Epithelial cell of prostate (primary cell): Measurements from ENCODE around the gene GUCA2A.
"Not testable (repeated sequence)": the region's sequence is repeated elsewhere in the genome, so short reads cannot be mapped to it uniquely, and the experiment has no call there.

ENCODE experiments used
- DNase-seq: peaks from one replicate; pipeline ENCODE4 v3.0.0-alpha.2; 2011; ENCODE audit warnings: low read depth, low spot score
- H3K27ac ChIP-seq: fragments of 450-650 bp; 2 replicates; pipeline ENCODE4 v1.5.1; 2017; ENCODE audit warnings: mild to moderate bottlenecking

The GUCA2A gene, protein sequence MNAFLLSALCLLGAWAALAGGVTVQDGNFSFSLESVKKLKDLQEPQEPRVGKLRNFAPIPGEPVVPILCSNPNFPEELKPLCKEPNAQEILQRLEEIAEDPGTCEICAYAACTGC

GRCh38 chr1:42164551-42165420 lies at the start of gene GUCA2A:
Gene GUCA2A, minus strand, starts transcription at chr1:42164745. Its CDS starts 33 bp downstream, at chr1:42164712.
- H3K27ac ChIP-seq, result no peak within 1 kb of the TSS
- no peak for DNase-seq

DNA sequence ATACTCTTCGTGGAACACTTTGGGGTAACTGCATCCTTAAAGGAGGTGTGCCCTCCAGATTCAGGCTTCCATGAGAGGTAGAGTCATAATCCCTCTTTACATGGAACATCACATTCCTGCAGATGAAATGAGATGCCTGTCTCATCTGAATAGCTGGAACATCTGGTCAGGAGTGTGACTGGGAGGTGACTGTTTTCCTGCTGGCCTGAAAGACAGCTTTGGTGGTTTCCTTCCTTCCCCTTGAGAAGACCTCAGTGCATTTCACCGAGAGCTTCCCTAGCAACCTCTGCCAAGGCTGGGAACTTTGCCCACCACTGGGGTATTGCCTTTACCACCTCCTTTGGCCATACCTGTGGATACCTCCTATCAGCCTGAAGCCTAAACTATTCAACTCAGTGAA lies 46.7 kb upstream of the GUCA2A start:
- H3K27ac ChIP-seq, result peak overlapping the region; percentile 61

DNA sequence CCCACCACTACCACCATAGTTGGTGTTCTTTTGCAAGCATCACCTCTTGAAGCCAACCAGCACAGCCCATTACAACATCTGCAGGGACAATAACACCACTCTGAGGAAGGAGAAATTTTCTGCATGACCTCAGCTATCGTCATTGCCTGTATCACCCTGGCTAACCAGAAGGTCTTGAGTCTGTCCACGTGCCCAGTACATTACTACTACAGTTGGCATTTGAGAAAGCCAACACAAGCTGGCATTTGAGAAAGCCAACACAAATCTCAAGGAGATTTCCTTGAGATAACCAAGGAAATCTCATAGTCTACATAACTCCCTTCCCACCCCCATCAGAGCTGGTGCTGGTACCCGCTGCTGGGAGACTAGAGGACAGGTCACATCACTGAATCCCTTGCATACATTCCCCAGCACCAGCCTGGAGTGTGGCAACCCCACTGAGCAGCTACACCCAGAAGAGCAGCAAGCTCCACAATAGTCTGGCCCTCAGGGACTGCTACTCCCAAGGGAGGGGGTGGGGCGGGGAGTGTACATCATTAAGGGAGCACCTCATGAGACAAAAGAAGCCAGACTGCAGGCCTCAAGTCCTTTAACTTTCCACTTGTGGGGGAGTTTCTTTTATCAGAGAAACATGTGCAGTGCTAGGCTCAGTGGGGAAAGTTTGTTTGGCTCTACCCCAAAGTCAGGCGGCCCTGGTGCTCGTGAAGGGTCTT lies 46.0 kb upstream of the GUCA2A start:
- H3K27ac ChIP-seq, result peak overlapping the region; percentile 61

More for the DNA sequence above, 46.7 kb upstream of the GUCA2A start:
- no peak for DNase-seq

DNA sequence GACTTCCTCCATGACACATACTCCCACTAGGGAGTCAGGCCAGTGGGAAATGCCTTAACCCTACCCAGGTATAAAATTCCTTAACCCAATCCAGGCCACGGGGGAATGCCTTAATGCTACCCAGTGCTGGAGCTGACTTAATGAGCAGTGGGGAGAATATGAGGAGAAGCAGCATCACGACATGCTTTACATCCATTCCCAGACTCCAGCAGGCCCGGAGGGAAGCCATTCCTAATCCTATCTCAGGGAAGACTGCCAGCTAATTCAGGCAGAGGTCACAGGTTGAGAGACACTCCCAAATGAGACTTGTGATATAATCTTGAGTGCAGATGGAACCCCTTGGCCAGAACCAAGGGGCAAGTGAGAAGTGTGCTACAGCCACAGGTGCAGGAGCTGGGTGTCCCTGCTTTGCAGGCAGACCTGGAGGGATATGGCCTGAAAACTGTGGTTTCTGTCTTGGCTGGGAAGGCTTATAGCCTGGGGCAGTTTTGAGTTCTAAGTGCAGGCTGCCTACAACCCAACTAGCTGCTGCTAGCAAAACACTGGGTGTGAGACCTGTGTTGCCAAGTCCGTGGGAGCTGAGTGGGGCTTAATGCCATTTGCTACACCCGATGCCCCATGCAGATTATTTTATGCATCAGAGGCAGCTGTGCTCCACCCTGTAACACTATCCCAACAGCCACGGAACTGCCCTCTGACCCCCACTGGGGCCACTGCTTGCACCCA lies 45.1 kb upstream of the GUCA2A start:
- H3K27ac ChIP-seq, result peak overlapping the region; percentile 61
- DNase-seq, result no peak

More for the DNA sequence above, 46.0 kb upstream of the GUCA2A start:
- no peak for DNase-seq

GRCh38 chr1:42206930-42207329 lies 42.4 kb upstream of the GUCA2A start:
- DNase-seq, result not testable (repeated sequence)
- H3K27ac ChIP-seq, result peak overlapping the region; percentile 67

DNA sequence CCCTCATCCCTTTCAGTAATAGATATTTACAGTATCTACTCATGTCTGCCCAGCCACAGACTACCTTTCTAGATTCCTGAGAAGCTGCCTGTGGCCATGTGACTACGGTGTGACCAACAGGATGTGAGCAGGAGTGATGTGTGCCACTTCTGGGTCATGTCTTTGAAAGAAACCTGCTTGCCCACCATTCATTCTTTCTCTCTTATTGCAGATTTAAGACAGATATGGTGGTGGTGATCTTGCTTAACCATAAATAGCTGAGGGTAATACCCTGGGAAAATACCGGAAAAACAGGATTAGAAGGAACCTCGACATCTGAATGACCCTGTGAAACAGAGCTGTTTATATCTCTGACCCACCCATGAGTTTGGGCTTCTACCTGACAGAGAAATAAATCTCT lies 41.6 kb upstream of the GUCA2A start:
- DNase-seq, result peak; percentile 60
- H3K27ac ChIP-seq, result peak overlapping the region; percentile 67

DNA sequence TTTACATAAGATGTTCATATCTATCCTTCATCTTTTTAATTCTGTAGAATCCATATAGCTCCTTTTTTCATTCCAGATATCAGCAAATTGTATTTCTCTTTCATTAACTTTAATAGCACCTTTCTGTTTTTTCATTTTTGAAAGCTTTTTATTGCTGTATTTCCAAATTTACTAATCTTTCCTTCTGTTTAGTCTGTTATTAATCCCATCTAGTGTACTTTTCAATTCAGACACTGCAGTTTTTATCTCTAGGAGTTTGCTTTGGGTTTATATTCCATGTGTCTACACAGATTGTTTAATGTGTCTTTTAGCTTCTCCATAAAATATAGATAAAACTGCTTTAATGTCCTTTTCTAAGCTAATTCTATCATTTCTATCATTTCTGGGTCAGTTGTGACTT lies 37.4 kb upstream of the GUCA2A start:
- DNase-seq, result no peak
- H3K27ac ChIP-seq, result no peak overlapping the region

- no peak overlapping the region for H3K27ac ChIP-seq
Observed at GRCh38 chr1:42198251-42198650, 33.7 kb upstream of the GUCA2A start.

GRCh38 chr1:42195841-42196240 lies 31.3 kb upstream of the GUCA2A start:
- DNase-seq, result no peak
- no peak overlapping the region for H3K27ac ChIP-seq

More at GRCh38 chr1:42198251-42198650, 33.7 kb upstream of the GUCA2A start:
- DNase-seq, result no peak

- no peak for DNase-seq
- H3K27ac ChIP-seq, result peak overlapping the region; percentile 49
Observed at GRCh38 chr1:42192106-42192505, 27.6 kb upstream of the GUCA2A start.

DNA sequence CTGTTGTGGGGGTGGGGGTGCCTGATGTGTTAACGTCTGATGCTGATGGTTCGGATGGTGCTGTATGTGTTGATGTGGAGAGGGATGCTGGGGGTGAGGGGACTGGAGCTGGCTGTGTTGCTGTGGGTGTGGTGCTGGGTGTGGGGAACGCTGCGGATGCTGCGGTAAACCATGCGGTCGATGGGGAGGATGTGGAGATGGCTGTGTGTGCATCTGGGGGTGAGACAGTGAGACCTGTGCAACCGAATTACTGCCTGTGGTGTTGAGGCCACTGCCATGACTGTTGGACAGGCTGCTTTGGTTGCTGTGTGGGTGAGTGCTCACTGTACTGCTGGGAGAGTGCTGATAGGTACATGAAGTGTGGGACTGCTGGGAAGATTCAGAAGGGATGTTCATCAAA lies 26.8 kb upstream of the GUCA2A start:
- H3K27ac ChIP-seq, result peak overlapping the region; percentile 49
- no peak for DNase-seq

GRCh38 chr1:42189931-42190853 lies 25.6 kb upstream of the GUCA2A start:
- DNase-seq, result no peak
- no peak overlapping the region for H3K27ac ChIP-seq

GRCh38 chr1:42186152-42186551 lies 21.6 kb upstream of the GUCA2A start:
- DNase-seq, result no peak
- peak overlapping the region; percentile 22 for H3K27ac ChIP-seq

DNA sequence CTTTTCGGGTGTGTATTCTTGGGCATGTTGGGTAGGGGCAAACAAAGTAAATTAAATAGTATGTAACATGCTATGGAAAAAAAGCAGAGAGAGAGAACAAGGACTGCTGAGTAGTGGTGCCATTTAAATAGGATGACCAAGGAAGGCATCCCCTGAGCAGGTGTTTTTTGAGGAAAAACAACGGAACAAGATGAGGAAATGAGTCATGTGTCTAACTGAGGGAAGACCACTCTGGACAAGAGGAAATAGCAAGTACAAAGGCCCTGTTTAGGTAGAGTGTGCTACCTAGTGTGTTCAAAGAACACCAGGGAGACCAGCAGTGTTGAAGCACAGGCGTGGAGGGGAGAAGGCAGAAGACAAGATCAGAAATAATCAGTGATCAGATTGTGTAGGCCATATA lies 20.1 kb upstream of the GUCA2A start:
- H3K27ac ChIP-seq, result no peak overlapping the region
- DNase-seq, result no peak

DNA sequence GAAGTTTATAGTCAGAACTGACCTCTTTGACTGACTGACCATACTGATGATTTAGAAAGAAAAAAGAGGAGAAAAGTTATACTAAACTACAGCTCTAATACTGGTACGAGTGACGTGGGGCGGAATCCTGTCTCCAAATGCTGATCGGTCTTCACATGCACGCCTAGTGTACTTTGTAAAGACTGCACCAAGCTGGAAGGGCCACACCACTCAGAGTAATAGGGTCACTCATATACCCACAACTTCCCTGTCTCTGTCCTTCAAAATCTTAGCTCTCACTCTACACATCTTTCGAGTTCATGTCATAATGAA lies 19.4 kb upstream of the GUCA2A start:
- DNase-seq, result no peak
- H3K27ac ChIP-seq, result no peak overlapping the region

- H3K27ac ChIP-seq, result no peak overlapping the region
Observed at GRCh38 chr1:42183210-42183956, 18.8 kb upstream of the GUCA2A start.

DNA sequence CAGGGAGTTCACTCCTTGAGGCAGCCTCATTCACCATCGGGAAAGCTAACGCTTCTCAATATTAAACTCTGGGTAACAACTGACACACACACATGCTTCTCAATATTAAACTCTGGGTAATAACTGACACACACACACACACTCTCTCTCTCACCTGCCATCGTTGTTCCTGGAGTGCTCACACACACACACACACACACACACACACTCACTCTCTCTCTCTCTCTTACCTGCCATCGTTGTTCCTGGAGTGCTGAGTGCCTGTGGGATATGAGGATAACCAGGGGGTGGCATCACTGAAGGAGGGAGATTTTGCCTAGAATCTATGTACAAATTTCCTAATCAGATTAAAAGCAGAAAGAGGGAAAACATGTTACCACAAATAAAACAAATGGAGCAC lies 17.1 kb upstream of the GUCA2A start:
- DNase-seq, result no peak
- H3K27ac ChIP-seq, result no peak overlapping the region

More at GRCh38 chr1:42183210-42183956, 18.8 kb upstream of the GUCA2A start:
- no peak for DNase-seq

DNA sequence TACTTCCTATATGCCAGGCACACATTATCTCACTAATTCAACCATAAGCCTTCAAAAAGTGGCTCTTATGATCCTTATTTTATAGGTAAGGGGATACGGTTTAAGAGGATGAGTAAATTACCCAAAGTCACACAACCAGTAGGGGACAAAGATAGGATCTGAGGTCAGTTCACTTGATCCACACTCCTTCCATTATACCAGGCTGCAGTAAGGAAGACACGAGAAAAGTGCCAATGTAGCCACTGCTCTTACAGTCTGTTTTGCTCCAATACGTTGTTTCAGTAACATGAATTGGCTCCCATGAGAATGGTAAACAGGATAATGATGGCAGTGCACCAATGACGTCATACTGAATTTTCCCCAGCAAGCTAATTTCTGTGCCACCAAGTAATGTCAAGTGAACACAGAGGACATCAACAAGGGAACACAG lies 15.4 kb upstream of the GUCA2A start:
- no peak for DNase-seq
- H3K27ac ChIP-seq, result no peak overlapping the region

DNA sequence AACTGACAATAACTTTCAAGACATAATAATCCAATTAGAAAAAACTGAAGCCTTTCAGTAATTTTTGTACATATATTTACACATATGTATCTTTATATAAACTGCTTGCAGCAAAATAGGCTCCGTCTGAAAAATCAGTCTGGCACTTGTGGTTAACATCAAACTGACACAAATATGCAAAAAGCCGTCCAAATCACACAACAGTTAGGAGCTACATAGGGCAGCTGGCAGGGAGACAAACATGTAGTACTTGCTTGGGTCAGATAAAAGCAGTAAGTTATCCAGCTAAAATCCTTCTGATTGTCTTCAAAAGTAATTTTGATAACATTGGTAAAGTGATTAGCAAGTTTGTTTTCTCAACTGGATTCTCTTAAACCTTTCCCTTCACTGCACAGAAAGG lies 14.7 kb upstream of the GUCA2A start:
- no peak for DNase-seq
- no peak overlapping the region for H3K27ac ChIP-seq
